Brain microvascular endothelial cell (primary cell): Measurements from ENCODE around the gene GALNT15.
A peak's percentile ranks its signal among the peaks of the same experiment; 100 is the strongest.

ENCODE experiments used
- DNase-seq: peaks from one replicate; pipeline ENCODE4 v3.0.0-alpha.2; 2020
- H3K27ac ChIP-seq: fragments of 250-450 bp; sonication (Bioruptor Pico); 2 replicates; pipeline ENCODE4 v1.5.1; 2020; ENCODE audit warnings: mild to moderate bottlenecking, moderate library complexity
- H3K27me3 ChIP-seq: fragments of 250-450 bp; sonication (Bioruptor Pico); replicated peaks from 2 replicates; pipeline ENCODE4 v1.5.1; 2020; ENCODE audit warnings: mild to moderate bottlenecking
- H3K36me3 ChIP-seq: fragments of 250-450 bp; sonication (Bioruptor Pico); replicated peaks from 2 replicates; pipeline ENCODE4 v1.5.1; 2020; ENCODE audit warnings: mild to moderate bottlenecking
- H3K4me3 ChIP-seq: 2 replicates; pipeline ENCODE4 v1.5.1; 2011; ENCODE audit warnings: low read depth, mild to moderate bottlenecking, control low read depth, low read length, moderate library complexity
- in situ Hi-C: cut with HindIII; loops from 2 replicates; pipeline ENCODE4 v1.10.0; 2017; ENCODE audit warnings: low sequenced_read_pairs, low pct_ligation_motif_present
- TF ChIP-seq, protein P1 (sequence below): IDR thresholded peaks from 2 replicates; pipeline ENCODE4 v1.5.1; 2011; ENCODE audit warnings: low read depth, mild to moderate bottlenecking, moderate library complexity, low read length, control low read depth, inconsistent platforms; ENCODE audit errors: missing control alignments

The GALNT15 gene

GRCh38 chr3:16182612-16183011 is 8.1 kb downstream of the GALNT15 start:
- Histone ChIP-seq H3K27ac (no peak overlapping the region), H3K36me3 (no peaks in the 10 kb centered on the region), H3K27me3 (no peaks in the 10 kb centered on the region), H3K4me3 (no peak overlapping the region)
- TF ChIP-seq, protein P1, sequence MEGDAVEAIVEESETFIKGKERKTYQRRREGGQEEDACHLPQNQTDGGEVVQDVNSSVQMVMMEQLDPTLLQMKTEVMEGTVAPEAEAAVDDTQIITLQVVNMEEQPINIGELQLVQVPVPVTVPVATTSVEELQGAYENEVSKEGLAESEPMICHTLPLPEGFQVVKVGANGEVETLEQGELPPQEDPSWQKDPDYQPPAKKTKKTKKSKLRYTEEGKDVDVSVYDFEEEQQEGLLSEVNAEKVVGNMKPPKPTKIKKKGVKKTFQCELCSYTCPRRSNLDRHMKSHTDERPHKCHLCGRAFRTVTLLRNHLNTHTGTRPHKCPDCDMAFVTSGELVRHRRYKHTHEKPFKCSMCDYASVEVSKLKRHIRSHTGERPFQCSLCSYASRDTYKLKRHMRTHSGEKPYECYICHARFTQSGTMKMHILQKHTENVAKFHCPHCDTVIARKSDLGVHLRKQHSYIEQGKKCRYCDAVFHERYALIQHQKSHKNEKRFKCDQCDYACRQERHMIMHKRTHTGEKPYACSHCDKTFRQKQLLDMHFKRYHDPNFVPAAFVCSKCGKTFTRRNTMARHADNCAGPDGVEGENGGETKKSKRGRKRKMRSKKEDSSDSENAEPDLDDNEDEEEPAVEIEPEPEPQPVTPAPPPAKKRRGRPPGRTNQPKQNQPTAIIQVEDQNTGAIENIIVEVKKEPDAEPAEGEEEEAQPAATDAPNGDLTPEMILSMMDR = no peak
- in situ Hi-C loops = no loop called here
- DNase-seq = no peak

GRCh38 chr3:16183082-16183481 is 8.6 kb downstream of the GALNT15 start:
- TF ChIP-seq, protein P1 = no peak
- Histone ChIP-seq H3K27ac (no peak overlapping the region), H3K4me3 (no peak overlapping the region), H3K27me3 (no peaks in the 10 kb centered on the region), H3K36me3 (no peaks in the 10 kb centered on the region)
- in situ Hi-C loops = no loop called here
- no peak for DNase-seq

GRCh38 chr3:16183601-16184270 is 9.3 kb downstream of the GALNT15 start:
- TF ChIP-seq, protein P1 = no peak
- in situ Hi-C loops = no loop called here
- no peak overlapping the region for H3K27ac ChIP-seq
- H3K36me3 ChIP-seq = no peaks in the 10 kb centered on the region
- peak; percentile 81 for DNase-seq
- no peaks in the 10 kb centered on the region for H3K27me3 ChIP-seq
- no peak overlapping the region for H3K4me3 ChIP-seq

DNA sequence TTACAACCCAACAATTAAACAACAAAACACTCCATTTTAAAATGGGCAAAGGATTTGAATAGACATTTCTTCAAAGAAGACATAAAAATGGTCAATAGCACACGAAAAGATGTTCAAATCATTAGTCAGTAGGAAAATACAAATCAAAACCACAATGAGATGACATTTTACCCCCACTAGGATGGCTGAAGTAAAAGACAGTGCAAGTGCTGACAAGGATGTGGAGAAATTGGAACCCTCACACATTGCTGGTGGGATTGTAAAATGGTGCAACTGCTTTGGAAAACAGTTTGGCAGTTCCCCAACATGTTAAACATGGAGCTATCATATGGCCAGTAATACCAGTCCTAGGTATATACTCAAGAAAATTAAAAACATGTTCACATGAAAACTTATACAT is 11.6 kb downstream of the GALNT15 start:
- H3K27ac ChIP-seq = no peak overlapping the region
- DNase-seq = no peak
- no peaks in the 10 kb centered on the region for H3K36me3 ChIP-seq
- no peaks in the 10 kb centered on the region for H3K27me3 ChIP-seq
- TF ChIP-seq, protein P1 = no peak
- in situ Hi-C loops = no loop called here
- H3K4me3 ChIP-seq = no peak overlapping the region

- Histone ChIP-seq H3K27ac (no peak overlapping the region), H3K27me3 (no peaks in the 10 kb centered on the region), H3K36me3 (no peaks in the 10 kb centered on the region), H3K4me3 (no peak overlapping the region)
- in situ Hi-C loops = no loop called here
- no peak for DNase-seq
- TF ChIP-seq, protein P1 = no peak
These were observed 12.1 kb downstream of the GALNT15 start for GRCh38 chr3:16186565-16186964.
